Duodenal mucosa (tissue), 2 donors: ENCODE results near the gene TMEM161B.
A peak's percentile ranks its signal among the peaks of the same experiment; 100 is the strongest.
"Not testable (repeated sequence)": the region's sequence is repeated elsewhere in the genome, so short reads cannot be mapped to it uniquely, and the experiment has no call there.

Source experiments
- H3K27ac ChIP-seq: one replicate; pipeline ENCODE4 v1.7.0; 2013; ENCODE audit warnings: low read depth, low read length
- H3K27me3 ChIP-seq, 2 donors: one replicate each; pipeline ENCODE4 v1.7.0; 2013; ENCODE audit warnings: low read length in 2 of 2, control low read depth in 1 of 2; ENCODE audit not compliant: insufficient read depth in 2 of 2, control insufficient read depth in 1 of 2
- H3K36me3 ChIP-seq, 2 donors: one replicate each; pipeline ENCODE4 v1.7.0; 2013; ENCODE audit warnings: low read length in 2 of 2, control low read depth in 1 of 2; ENCODE audit not compliant: insufficient read depth in 2 of 2, control insufficient read depth in 1 of 2
- H3K4me1 ChIP-seq, 2 donors: one replicate each; pipeline ENCODE4 v1.7.0; 2013; ENCODE audit warnings: low read length in 2 of 2, control low read depth in 1 of 2; ENCODE audit not compliant: insufficient read depth in 2 of 2, control insufficient read depth in 1 of 2
- H3K4me3 ChIP-seq, 2 donors: one replicate each; pipeline ENCODE4 v1.7.0; 2013; ENCODE audit warnings: low read length in 2 of 2, low read depth in 1 of 2
- H3K9ac ChIP-seq, 2 donors: one replicate each; pipeline ENCODE4 v1.7.0; 2013; ENCODE audit warnings: low read length in 2 of 2, low read depth in 1 of 2
- H3K9me3 ChIP-seq, 2 donors: one replicate each; pipeline ENCODE4 v1.7.0; 2013; ENCODE audit warnings: low read length in 2 of 2, control low read depth in 1 of 2; ENCODE audit not compliant: control insufficient read depth in 1 of 2

Gene TMEM161B

DNA sequence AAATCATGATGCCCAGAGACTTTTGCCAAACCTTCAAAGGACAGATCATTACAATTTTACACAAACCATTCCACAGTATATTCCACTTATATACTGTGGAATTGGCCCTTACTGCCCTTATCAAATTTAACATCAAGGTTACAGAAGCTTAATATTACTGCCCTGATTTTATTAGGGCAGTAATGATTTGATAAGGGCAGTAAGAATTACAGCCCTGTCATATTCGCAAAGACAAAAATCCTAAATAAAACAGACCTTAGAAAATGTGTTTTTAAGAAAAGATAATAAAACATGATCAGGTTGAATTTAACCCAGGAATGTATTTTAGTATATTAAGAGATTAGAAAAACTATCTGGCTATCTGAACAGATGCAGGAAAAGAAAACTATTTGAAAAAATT is 7.7 kb upstream of the TMEM161B start:
- no peak overlapping the region for H3K27ac ChIP-seq
- no peak overlapping the region for H3K4me3 ChIP-seq
- no peaks in the 10 kb centered on the region for H3K9me3 ChIP-seq
- H3K27me3 ChIP-seq, result no peaks in the 10 kb centered on the region
- peaks cover 3 to 7% of the 10 kb centered on the region in 2 donors for H3K36me3 ChIP-seq
- H3K4me1 ChIP-seq, result peaks cover 0 to 16% of the 10 kb centered on the region in 2 donors
- H3K9ac ChIP-seq, result no peak overlapping the region

DNA sequence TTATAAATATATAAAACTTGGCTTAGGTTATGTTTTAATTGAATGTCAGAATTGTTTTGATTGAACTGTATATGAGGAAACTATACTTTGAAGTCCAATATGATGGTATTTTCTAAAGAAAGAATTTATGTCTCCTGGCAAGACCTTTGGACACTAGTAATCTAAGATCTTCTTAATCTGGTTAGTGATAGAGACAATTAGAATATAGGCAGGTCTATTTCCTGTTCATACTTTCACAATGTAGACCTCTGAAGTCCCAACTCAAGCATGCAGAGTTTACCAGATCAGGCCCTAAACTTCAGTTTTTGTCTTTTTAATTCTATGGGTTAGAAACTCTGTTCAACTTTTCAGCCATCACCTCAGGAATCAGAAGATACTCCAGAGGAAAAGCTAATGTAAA is 6.9 kb upstream of the TMEM161B start:
- Histone ChIP-seq H3K36me3 (peaks cover 3 to 12% of the 10 kb centered on the region in 2 donors), H3K4me3 (no peak overlapping the region), H3K27ac (no peak overlapping the region), H3K27me3 (no peaks in the 10 kb centered on the region), H3K9ac (no peak overlapping the region), H3K4me1 (peaks cover under 1 to 23% of the 10 kb centered on the region in 2 donors), H3K9me3 (no peaks in the 10 kb centered on the region)

GRCh38 chr5:88269222-88269771 is 652 bp upstream of the TMEM161B start:
- Histone ChIP-seq H3K4me1 (peaks cover 14 to 32% of the 10 kb centered on the region in 2 donors), H3K9me3 (no peaks in the 10 kb centered on the region), H3K27ac (no peak overlapping the region), H3K36me3 (peaks cover 0 to 19% of the 10 kb centered on the region in 2 donors), H3K4me3 (peak overlapping the region; percentile 99), H3K27me3 (no peaks in the 10 kb centered on the region), H3K9ac (peak overlapping the region; percentile 59 to 90)

GRCh38 chr5:88264565-88264964 is 4.1 kb downstream of the TMEM161B start:
- not testable (repeated sequence) for H3K4me3 ChIP-seq, H3K9ac ChIP-seq, H3K27me3 ChIP-seq, H3K27ac ChIP-seq, H3K9me3 ChIP-seq, H3K36me3 ChIP-seq
- peaks cover 7 to 14% of the 10 kb centered on the region in 2 donors for H3K4me1 ChIP-seq

DNA sequence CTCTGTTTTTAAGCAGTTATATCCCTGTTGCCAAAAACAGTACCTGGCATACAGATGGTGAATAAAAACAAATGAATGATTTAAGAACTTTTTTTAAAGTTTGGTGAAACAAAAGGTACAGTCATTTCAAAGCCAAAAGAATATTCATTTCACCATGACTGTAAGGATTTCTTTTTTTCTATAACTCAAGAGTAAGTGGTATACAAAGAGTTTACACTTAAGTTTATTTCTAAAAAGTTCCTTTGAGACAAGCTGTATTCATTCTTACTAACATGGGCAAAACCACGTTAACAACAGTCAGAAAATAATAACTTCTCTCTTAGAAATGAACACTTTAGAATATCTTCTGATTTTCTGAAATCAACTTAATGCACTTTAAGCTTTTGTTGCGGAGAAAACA is 5.3 kb downstream of the TMEM161B start:
- Histone ChIP-seq H3K9me3 (no peaks in the 10 kb centered on the region), H3K4me1 (peaks cover 7 to 24% of the 10 kb centered on the region in 2 donors), H3K9ac (no peak overlapping the region), H3K27ac (no peak overlapping the region), H3K36me3 (peaks cover 0 to 5% of the 10 kb centered on the region in 2 donors), H3K4me3 (no peak overlapping the region), H3K27me3 (no peaks in the 10 kb centered on the region)

GRCh38 chr5:88262116-88262515 is 6.5 kb downstream of the TMEM161B start:
- Histone ChIP-seq H3K27me3 (no peaks in the 10 kb centered on the region), H3K9ac (no peak overlapping the region), H3K36me3 (peaks cover 0 to 5% of the 10 kb centered on the region in 2 donors), H3K4me3 (no peak overlapping the region), H3K4me1 (peaks cover 0 to 28% of the 10 kb centered on the region in 2 donors), H3K27ac (no peak overlapping the region), H3K9me3 (no peaks in the 10 kb centered on the region)

DNA sequence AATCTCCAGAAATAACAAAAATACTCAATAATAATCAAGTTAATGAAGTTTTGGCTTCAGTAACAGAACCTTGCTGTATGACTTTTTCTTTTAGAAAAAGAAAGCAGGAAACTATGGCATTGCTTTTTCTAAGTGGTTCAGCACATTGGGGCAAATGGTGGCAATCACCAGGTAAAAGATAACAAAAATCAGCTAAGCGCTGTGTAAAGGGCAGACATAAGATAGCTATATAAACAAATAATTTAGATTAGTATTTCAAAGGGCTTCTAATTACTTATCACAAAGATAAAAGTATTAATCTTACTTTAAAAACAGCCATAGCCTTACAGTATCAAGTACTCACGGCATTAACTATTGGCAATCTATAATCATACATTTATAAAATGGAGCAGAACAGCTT is 10.0 kb downstream of the TMEM161B start:
- Histone ChIP-seq H3K27me3 (no peaks in the 10 kb centered on the region), H3K9ac (no peak overlapping the region), H3K27ac (no peak overlapping the region), H3K4me3 (peak overlapping the region in 1 of 2 donors; percentile 24), H3K9me3 (no peaks in the 10 kb centered on the region), H3K36me3 (no peaks in the 10 kb centered on the region), H3K4me1 (peaks cover 0 to 21% of the 10 kb centered on the region in 2 donors)

DNA sequence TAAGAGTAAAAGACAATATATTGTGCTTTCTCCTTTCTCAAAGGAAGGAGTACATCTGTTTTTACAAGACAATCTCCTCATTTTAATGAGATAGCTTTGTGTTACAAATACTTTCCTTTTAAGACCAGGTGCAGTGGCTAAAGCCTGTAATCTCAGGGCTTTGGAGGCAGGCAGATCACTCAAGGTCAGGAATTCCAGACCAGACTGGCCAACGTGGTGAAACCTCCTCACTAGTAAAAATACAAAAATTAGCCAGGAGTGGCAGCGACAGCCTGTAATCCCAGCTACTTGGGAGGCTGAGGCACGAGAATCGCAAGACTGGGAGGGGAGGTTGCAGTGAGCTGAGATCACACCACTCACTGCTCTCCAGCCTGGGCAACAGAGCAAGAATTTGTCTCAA is 11.8 kb downstream of the TMEM161B start:
- no peaks in the 10 kb centered on the region for H3K9me3 ChIP-seq

GRCh38 chr5:88256037-88256436 is 12.6 kb downstream of the TMEM161B start:
- no peak overlapping the region for H3K4me3 ChIP-seq
- no peak overlapping the region for H3K27ac ChIP-seq
- H3K4me1 ChIP-seq, result peaks cover 0 to 21% of the 10 kb centered on the region in 2 donors
- H3K9ac ChIP-seq, result no peak overlapping the region
- H3K9me3 ChIP-seq, result no peaks in the 10 kb centered on the region
- no peaks in the 10 kb centered on the region for H3K36me3 ChIP-seq
- H3K27me3 ChIP-seq, result no peaks in the 10 kb centered on the region

More for the DNA sequence above, 11.8 kb downstream of the TMEM161B start:
- Histone ChIP-seq H3K9ac (no peak overlapping the region), H3K27ac (no peak overlapping the region), H3K36me3 (no peaks in the 10 kb centered on the region), H3K4me1 (peaks cover 0 to 21% of the 10 kb centered on the region in 2 donors), H3K4me3 (no peak overlapping the region), H3K27me3 (no peaks in the 10 kb centered on the region)

- Histone ChIP-seq H3K36me3 (no peaks in the 10 kb centered on the region), H3K9me3 (no peaks in the 10 kb centered on the region), H3K4me3 (no peak overlapping the region), H3K27me3 (no peaks in the 10 kb centered on the region), H3K27ac (no peak overlapping the region), H3K9ac (no peak overlapping the region), H3K4me1 (peaks cover 0 to 18% of the 10 kb centered on the region in 2 donors)
These were observed 14.3 kb downstream of the TMEM161B start for GRCh38 chr5:88254320-88254719.
